Tibial artery (tissue), 4 donors: ENCODE measurements around the gene LMF1.
A peak's percentile ranks its signal among the peaks of the same experiment; 100 is the strongest.

Experiments
- DNase-seq, 2 donors: peaks; one replicate each; pipeline ENCODE4 v3.0.0-alpha.2; 2019
- H3K27ac ChIP-seq, 2 donors: fragments of 200-600 bp; sonication (generic) in 1 of 2; 1 replicate in 1 of 2; 2 replicates in 1 of 2; pipeline ENCODE4 v1.5.1; 2018 to 2019; ENCODE audit warnings: mild to moderate bottlenecking in 1 of 2
- H3K27me3 ChIP-seq, 2 donors: fragments of 200-600 bp; sonication (generic) in 1 of 2; one replicate each; pipeline versions ENCODE4 v1.5.1 to v1.6.0; 2016 to 2019
- H3K36me3 ChIP-seq, 3 donors: fragments of 200-600 bp; sonication (generic) in 2 of 3; one replicate each; pipeline ENCODE4 v1.5.1; 2016 to 2019; ENCODE audit warnings: mild to moderate bottlenecking in 2 of 3
- H3K4me1 ChIP-seq, 4 donors: fragments of 200-600 bp; sonication (generic) in 2 of 4; 1 replicate in 3 of 4; 2 replicates in 1 of 4; pipeline ENCODE4 v1.5.1; 2016 to 2019
- H3K4me3 ChIP-seq, 2 donors: fragments of 200-600 bp; sonication (generic) in 1 of 2; 1 replicate in 1 of 2; 2 replicates in 1 of 2; pipeline ENCODE4 v1.5.1; 2018 to 2019; ENCODE audit warnings: mild to moderate bottlenecking in 2 of 2
- H3K9me3 ChIP-seq, 3 donors: fragments of 200-600 bp; sonication (generic) in 1 of 3; one replicate each; pipeline ENCODE4 v1.5.1; 2016 to 2019
- intact Hi-C: fragments of 100-400 bp; cut with DNase I; formaldehyde crosslinking; loops from one replicate; pipeline ENCODE4 v1.15.0; 2023; ENCODE audit warnings: low total_unique reads
- TF ChIP-seq, protein P1 (sequence below), 2 experiments: fragments of 200-600 bp in 1 of 2; fragments of 450-650 bp in 1 of 2; IDR thresholded peaks; one replicate each; pipeline ENCODE4 v1.5.1; 2017 to 2019; ENCODE audit warnings: antibody characterized with exemption in 2 of 2, mild to moderate bottlenecking in 1 of 2, moderate library complexity in 1 of 2

LMF1 gene

DNA sequence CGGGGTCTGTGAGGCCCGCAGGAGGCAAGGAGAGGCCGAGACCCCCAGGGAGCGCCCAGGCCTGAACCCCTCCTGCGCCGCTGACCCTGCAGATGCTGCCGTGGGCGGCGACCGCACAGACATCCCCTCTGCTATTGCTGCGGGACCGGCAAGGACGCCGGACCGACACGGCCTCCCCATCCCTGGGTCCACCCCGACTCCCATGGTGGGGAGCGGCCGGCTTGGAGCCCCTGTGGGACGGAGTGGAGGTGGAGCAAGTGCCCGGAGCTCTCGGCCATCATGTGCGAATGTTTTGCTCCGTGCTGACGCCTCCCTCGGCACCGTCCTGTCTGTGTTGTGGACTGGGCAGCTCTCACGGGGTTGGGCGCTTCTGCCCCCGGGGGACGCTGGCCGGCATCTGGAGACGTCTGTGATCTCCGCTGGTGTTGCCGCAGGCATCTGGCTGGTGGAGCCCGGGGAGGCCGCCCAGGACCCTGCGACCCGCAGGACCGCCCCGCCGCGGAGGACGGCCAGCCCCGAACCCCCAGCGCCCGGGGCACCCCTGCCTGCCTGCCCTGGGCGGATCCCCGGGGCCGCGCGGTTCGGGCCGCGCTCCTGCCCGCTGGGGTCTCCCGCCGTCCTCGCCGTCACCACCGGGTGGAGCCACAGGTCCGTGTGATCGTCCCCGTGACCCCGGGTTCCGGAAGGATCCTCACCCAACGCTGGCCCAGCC, 157.4 kb downstream of the LMF1 start:
- no peak for DNase-seq
- TF ChIP-seq, protein P1, sequence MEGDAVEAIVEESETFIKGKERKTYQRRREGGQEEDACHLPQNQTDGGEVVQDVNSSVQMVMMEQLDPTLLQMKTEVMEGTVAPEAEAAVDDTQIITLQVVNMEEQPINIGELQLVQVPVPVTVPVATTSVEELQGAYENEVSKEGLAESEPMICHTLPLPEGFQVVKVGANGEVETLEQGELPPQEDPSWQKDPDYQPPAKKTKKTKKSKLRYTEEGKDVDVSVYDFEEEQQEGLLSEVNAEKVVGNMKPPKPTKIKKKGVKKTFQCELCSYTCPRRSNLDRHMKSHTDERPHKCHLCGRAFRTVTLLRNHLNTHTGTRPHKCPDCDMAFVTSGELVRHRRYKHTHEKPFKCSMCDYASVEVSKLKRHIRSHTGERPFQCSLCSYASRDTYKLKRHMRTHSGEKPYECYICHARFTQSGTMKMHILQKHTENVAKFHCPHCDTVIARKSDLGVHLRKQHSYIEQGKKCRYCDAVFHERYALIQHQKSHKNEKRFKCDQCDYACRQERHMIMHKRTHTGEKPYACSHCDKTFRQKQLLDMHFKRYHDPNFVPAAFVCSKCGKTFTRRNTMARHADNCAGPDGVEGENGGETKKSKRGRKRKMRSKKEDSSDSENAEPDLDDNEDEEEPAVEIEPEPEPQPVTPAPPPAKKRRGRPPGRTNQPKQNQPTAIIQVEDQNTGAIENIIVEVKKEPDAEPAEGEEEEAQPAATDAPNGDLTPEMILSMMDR (IDR thresholded peaks at IDR 0.05) = peak; percentile 20 to 22
- H3K27ac ChIP-seq = no peak overlapping the region
- peaks cover 0 to 76% of the 10 kb centered on the region in 2 donors for H3K27me3 ChIP-seq
- intact Hi-C loops = loop anchor here (10.0 kb wide), 1 partner anchor 241 kb away; no protein-coding TSS in a partner anchor
- H3K4me3 ChIP-seq = no peak overlapping the region
- peaks cover 0 to 20% (median 2%) of the 10 kb centered on the region in 4 donors for H3K4me1 ChIP-seq
- H3K36me3 ChIP-seq = no peaks in the 10 kb centered on the region
- H3K9me3 ChIP-seq = peaks cover 0 to 8% (median 0%) of the 10 kb centered on the region in 3 donors

DNA sequence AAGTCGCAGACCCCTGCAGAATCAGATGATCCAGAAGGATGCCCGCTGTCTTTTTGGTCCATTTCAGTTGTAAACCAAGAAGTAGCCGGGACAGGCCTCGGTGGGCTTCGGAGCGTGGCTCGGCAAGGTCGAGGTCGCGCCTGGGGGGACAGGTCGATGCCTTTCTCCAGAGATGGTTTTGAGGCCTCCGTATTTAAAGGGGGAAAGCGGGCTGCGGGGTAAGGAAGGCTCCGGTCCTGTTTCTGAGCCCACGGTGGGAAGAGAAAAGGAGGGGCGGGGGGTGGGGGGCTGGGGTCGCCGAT, 162.7 kb downstream of the LMF1 start:
- Histone ChIP-seq H3K36me3 (no peaks in the 10 kb centered on the region), H3K27me3 (peaks cover 0 to 38% of the 10 kb centered on the region in 2 donors), H3K9me3 (peaks cover 0 to 8% (median 0%) of the 10 kb centered on the region in 3 donors), H3K27ac (peak overlapping the region in 1 of 2 donors; percentile 80), H3K4me3 (peak overlapping the region; percentile 74 to 89), H3K4me1 (peaks cover 0 to 18% (median 6%) of the 10 kb centered on the region in 4 donors)
- intact Hi-C loops = no loop called here
- TF ChIP-seq, protein P1 (IDR thresholded peaks at IDR 0.05) = no peak
- no peak for DNase-seq

DNA sequence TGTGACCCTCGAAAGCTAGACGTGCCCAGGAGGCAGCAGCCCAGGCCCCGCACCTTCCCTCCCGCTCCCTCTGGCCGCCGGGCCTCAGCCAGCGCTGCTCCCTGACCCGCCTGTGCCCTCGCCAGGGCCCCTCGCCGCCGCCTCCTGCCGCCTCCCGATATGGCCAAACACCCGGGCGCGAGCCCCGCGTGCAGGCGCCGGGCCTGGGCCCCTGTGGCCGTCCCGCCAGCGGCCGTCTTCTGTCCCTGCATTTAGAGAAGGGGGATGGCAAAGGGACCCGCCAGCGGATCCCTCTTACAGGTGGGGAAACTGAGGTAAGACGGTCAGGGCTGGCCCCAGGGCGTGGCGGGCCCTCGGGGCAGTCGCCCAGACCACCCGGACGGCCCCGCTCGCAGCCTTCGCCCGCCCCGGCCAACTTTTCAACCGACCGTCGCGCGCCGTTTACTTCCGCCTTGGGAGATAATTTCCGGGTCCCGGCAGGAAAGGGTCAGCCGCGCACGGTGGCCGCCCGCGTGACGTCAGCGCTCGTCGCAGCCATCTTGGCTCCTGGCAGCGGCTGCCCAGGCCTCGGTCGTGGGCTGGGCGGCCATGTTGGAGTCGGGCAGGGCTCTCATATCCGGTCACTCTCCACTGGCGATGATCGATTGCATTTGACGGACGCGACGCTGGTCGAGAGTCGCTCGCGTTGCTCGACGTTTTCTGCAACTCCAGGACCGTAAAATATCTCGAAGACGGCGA, 163.3 kb downstream of the LMF1 start:
- H3K27ac ChIP-seq = peak overlapping the region; percentile 80 to 88
- DNase-seq = peak; percentile 85 to 95
- H3K27me3 ChIP-seq = peaks cover 0 to 39% of the 10 kb centered on the region in 2 donors
- TF ChIP-seq, protein P1 (IDR thresholded peaks at IDR 0.05) = no peak
- peaks cover 0 to 8% (median 0%) of the 10 kb centered on the region in 3 donors for H3K9me3 ChIP-seq
- no peaks in the 10 kb centered on the region for H3K36me3 ChIP-seq
- intact Hi-C loops = no loop called here
- H3K4me3 ChIP-seq = peak overlapping the region; percentile 74 to 89
- H3K4me1 ChIP-seq = peaks cover 0 to 18% (median 6%) of the 10 kb centered on the region in 4 donors

DNA sequence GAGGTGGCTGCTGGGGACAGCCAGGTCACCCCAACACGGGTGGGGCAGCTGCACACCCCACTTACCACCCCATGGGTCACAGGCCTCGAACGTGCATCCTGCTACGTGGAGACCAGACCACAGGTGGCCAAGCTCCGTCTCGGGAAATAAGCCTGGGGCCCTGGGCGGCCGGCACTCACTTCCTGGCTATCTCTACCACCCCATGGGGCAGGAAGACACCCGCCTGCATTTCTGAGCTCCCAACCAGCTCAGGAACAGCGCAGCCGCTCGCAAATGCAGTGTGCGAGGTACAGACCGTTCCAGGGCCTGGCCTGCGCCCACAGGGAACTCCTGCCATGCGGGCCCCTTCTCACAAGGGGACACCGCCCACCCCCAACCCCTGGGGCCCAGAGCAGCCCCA, 165.3 kb downstream of the LMF1 start:
- H3K4me1 ChIP-seq = peaks cover 0 to 18% (median 7%) of the 10 kb centered on the region in 4 donors
- H3K36me3 ChIP-seq = no peaks in the 10 kb centered on the region
- H3K27ac ChIP-seq = no peak overlapping the region
- H3K9me3 ChIP-seq = no peaks in the 10 kb centered on the region
- no peak overlapping the region for H3K4me3 ChIP-seq
- no peak for DNase-seq
- H3K27me3 ChIP-seq = peaks cover 0 to 43% of the 10 kb centered on the region in 2 donors
- TF ChIP-seq, protein P1 (IDR thresholded peaks at IDR 0.05) = no peak
- intact Hi-C loops = no loop called here

DNA sequence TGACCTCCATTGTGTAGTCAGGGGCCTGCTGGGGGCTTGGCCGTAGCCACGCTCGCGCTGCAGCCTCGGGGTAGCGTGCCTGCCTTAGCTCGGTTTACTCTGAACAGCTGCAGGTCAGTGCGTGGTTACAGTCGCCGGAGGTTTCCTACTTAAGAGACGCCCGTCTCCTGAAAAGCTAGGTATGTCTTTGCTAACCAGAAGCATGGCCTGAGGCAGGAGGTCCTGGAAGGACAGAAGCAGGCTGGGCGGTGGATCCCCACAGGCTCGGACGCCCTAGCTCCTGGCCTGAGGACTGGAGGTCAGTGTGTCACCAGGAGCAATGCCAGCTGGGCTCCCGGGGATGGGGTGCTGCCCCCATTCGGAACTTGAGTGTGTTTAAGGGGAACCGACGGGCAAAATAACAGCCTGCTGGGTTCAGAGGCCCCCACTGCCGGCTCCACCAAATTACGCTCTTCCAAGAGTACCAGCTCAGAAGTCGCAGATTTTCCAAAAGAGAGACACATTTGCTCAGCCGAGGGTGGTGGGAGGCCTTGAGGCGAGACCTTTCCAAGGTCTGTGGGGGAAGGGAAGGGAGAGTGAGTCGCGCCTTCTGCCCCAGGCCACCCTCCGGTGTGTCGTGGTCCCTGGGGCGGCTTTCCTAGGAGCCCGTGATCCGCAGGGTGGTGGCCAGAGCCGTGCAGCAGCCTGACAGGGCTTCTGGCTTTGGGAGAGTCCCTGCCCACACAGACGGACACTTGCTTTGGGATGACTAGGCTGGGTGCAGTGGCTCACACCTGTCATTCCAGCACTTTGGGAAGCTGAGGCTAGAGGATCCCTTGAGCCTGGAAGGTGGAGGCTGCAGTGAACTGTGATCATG, 166.4 kb downstream of the LMF1 start:
- Histone ChIP-seq H3K4me1 (peaks cover 0 to 18% (median 9%) of the 10 kb centered on the region in 4 donors), H3K27ac (no peak overlapping the region), H3K9me3 (no peaks in the 10 kb centered on the region), H3K27me3 (peaks cover 0 to 47% of the 10 kb centered on the region in 2 donors), H3K4me3 (no peak overlapping the region), H3K36me3 (no peaks in the 10 kb centered on the region)
- TF ChIP-seq, protein P1 (IDR thresholded peaks at IDR 0.05) = no peak
- no peak for DNase-seq
- intact Hi-C loops = no loop called here
